ENCODE results near the gene RSBN1. TPM values are rescaled to one million over a fixed set of nuclear protein-coding genes. Genes with fewer than 3 reads are reported as not detected.

Gene RSBN1
- total RNA-seq = 12.1 and 15.3 TPM in 2 replicates

DNA sequence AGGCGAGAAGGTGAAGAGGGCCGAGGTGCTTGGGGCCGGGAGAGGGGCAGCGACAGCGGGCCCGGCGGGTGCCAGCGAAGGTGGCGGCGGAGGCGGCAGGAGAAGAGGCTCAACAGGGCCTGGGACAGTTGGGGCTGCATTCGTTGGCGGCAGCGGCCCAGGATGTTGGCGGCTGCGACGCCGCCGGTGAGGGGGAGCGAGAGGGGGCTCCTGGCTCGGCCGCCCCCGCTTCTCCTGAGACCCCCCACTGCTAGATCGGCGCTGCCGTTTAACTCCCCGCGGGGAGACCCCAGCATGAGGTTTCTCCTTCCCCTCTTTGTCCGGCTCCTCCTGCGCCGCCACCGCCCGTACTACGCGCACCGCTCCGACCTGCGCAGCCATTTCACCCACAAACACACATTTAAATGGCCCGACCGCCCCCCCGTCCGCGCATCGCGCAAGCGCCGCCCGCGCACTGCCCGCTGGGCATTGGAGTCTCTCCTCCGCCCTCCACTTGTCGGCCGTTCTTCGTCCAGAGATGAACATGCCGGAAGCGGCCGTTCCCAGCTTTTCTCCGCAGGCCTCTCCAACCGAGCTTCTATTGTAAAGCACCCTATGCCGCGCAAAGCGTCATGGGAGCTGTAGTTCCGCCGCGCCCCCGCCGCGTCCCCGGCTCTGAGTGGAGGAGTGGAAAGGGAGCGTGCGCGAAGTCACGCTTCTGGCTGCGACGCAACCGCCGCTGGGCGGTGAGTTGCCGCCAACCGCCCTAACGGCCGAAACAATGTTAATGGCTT, at the start of gene RSBN1:
TSS of gene RSBN1 (minus strand) at position 589 of the 773 bp plus-strand sequence. CDS start at position 525, 64 bp downstream.

DNA sequence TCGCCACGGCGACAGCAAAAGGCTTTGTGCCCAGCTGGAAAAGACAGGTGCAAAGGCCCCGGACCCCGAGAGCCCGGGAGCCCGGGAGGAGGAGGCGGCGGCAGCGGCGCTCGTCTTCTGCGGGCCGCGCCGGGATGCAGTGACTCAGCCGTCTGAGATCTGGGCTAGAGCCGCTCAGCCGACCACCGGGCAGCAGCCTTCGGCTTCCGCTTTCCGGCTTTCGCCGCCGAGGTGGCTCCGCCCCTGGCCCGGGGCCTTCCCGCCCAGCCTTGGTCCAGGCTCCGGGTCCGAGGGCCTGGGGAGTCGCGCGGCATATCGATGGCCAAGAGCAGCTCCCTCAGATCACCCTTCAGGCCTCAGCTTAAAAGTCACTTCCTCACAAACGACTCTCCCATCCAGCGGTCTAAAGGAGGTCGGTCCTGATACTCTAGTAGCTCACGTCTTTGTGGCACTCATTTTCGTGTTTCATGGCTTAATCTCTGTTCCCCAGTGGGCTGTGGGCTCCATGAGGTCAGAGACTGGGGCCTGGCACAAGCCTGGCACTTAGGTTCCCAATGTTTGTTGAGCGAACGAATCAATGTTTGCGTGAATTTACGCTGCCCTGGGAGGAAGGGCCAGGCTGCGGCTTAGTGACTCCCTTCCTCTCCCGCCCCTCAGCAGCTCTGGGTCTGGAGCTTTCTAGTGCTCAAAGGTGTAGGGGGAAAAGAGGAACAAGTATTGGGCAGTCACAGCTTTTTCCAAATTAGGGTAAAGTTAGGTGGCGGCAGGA, 52.8 kb downstream of the RSBN1 start, which contains the start of gene PHTF1:
TSS of gene PHTF1 (minus strand) at position 154 of the 769 bp plus-strand sequence. CDS start 783 bp downstream, outside the sequence.

Other genes with a start within 250 kb of the RSBN1 start
- gene PHTF1, start 53.0 kb downstream of the RSBN1 start, total RNA-seq = 22.0 and 40.8 TPM in 2 replicates
- not detected in 2 replicates for gene PTPN22, start 59.2 kb upstream of the RSBN1 start, total RNA-seq
- 0.11 and 0.39 TPM in 2 replicates for gene BCL2L15, start 75.1 kb upstream of the RSBN1 start, total RNA-seq
- 8.1 and 10.6 TPM in 2 replicates for gene AP4B1, start 92.3 kb upstream of the RSBN1 start, total RNA-seq
- gene DCLRE1B, start 92.8 kb upstream of the RSBN1 start, total RNA-seq = 3.1 and 3.8 TPM in 2 replicates
- 17.7 and 32.0 TPM in 2 replicates for gene HIPK1, start 116.8 kb upstream of the RSBN1 start, total RNA-seq
- gene OLFML3, start 167.0 kb upstream of the RSBN1 start, total RNA-seq = 670 and 834 TPM in 2 replicates